ENCODE results near the gene PUSL1.

The PUSL1 gene

DNA sequence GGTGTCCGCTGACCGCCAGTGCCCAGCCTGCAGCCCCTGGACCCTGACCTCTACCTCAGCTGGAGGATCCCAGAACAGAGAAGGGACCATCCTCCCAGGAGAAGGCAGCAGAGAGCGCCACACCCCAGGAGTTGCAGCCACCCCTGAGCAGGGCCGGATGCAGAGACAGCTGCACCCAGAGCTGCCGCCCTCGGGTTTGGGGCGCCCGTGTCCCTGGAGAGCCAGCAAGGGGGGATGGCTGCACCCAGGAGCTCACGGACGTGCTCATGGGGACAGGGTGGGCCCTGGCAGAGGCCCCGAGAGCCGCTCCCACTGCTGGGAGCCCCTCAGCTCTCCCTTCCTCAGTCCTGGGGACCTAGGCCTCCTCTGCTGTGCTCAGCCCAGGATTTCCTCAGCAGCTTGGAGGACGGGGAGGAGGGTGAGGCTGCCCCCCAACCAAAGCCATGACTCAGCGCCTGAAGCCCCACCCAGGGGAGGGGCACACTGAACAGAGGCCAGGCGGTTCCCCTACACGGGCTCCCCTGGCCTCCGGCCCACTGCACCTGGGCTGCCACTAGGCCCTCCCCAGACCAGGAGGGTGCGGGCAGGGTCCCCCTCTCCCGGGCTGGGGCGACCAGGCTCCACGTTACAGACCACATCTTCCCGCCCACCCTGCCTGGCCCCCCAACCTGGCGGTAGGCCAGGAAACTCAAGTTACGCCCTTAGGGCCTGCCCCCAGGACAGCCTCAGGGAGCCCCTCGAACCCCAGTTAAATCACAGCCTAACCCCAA is 2.9 kb upstream of the PUSL1 start:
- no peak for TF ChIP-seq CTCF (IDR thresholded peaks at IDR 0.05; ENCODE audit: low read depth, low read length, missing control alignments)
- peak; percentile 48 for DNase-seq (ENCODE audit: extremely low read depth, low read depth)
- peak overlapping the region; percentile 79 for H3K4me3 ChIP-seq (replicated peaks; ENCODE audit: low read depth, low read length)

DNA sequence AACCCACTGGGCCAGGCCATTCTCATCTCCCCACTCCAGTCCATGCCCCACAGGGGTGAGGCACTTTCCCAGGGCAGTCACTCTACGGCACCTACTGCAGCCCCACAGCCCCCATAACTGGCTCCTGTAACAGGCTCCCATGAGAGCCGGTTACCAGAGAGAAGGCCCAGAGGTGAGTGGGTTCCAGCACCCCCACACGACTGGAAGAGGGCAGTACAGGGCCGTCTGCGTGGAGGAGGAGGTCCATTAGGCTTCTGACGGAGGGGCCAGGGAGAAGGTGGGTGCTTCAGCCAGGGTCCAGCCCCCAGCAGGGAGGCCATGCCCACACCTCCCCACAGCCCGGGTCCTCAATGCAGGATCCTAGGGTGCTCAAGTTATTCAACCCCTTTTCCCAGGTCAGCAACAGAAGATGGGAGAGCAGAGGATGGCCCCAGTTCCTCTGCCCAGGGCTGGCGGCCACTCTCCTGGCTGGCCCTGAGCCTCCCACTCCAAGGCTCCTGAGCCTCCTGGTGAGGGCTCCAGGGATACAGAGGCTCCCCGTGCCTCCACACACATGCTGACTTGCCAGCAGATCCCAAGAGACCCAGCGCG is 2.2 kb upstream of the PUSL1 start:
- peak overlapping the region; percentile 79 for H3K4me3 ChIP-seq (replicated peaks; ENCODE audit: low read depth, low read length)
- peak; percentile 17 for TF ChIP-seq CTCF (IDR thresholded peaks at IDR 0.05; ENCODE audit: low read depth, low read length, missing control alignments)
- DNase-seq (ENCODE audit: extremely low read depth, low read depth): no peak

DNA sequence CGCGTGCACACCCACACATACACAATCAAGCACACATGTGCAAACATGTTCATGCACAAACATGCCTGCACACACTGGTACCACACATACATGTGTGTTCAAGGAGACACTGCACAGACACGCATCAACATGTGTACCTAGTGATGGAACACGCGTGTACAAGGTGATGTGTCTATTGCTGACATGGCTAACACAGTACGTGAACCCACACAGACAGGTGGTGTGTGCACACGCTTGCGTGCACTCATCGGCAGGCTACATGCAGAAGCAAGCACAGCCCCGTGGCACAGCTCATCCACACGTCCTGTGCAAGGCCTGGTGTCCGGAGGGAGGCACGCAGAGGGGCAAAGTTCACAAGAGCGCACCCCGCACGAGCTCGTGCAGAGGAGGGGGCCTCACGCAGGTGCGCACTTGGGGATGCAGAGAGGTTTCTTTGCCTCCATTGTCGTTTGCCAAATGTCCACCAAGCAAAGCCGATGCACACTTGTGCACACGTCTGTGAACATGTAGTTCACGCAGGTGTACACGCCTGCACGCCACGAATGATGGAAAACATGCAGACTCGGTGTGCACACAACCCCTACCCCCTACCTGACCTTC is 1.6 kb upstream of the PUSL1 start:
- TF ChIP-seq CTCF (IDR thresholded peaks at IDR 0.05; ENCODE audit: low read depth, low read length, missing control alignments): no peak
- peak overlapping the region; percentile 79 for H3K4me3 ChIP-seq (replicated peaks; ENCODE audit: low read depth, low read length)
- DNase-seq (ENCODE audit: extremely low read depth, low read depth): no peak

- TF ChIP-seq CTCF (IDR thresholded peaks at IDR 0.05; ENCODE audit: low read depth, low read length, missing control alignments): no peak
- no peak for DNase-seq (ENCODE audit: extremely low read depth, low read depth)
- peak overlapping the region; percentile 79 for H3K4me3 ChIP-seq (replicated peaks; ENCODE audit: low read depth, low read length)
Measured at GRCh38 chr1:1307261-1307922, 1.0 kb upstream of the PUSL1 start.

- no peak for TF ChIP-seq CTCF (IDR thresholded peaks at IDR 0.05; ENCODE audit: low read depth, low read length, missing control alignments)
Measured at GRCh38 chr1:1308756-1309250, 406 bp downstream of the PUSL1 start.

DNA sequence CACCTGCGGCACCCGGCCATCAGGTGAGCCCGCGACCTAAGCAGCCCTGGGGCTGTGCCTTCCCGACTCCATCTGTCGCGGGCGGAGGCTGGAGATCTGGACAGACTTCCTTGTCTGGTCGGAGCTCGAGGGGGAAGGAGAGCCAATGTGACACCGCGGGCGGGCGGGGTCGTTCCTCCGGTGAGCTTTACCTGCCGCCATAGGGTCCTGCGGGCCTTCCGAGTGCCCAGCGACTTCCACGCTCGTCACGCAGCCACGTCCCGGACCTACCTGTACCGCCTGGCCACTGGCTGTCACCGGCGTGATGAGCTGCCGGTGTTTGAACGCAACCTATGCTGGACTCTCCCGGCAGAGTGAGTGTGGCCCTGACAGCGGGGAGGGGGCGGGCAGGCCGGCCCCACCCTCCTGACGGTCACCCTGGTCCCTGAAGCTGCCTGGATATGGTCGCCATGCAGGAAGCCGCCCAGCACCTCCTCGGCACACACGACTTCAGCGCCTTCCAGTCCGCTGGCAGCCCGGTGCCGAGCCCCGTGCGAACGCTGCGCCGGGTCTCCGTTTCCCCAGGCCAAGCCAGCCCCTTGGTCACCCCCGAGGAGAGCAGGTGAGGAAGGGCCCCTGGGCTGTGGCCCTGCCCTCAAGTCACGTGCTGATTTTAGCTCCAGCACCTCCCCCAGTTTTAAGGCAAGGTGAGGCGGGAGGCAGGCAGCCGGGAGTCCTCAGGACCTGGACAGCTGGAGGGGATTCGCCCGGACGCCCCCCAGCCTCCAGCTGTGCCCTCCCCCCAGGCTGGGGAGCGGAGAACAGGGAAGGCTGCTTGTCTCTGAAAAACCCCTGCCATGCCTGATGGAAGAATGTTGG is 1.1 kb downstream of the PUSL1 start:
- no peak for TF ChIP-seq CTCF (IDR thresholded peaks at IDR 0.05; ENCODE audit: low read depth, low read length, missing control alignments)
- H3K4me3 ChIP-seq (replicated peaks; ENCODE audit: low read depth, low read length): peak overlapping the region; percentile 79
- no peak for DNase-seq (ENCODE audit: extremely low read depth, low read depth)

More at GRCh38 chr1:1308756-1309250, 406 bp downstream of the PUSL1 start:
- H3K4me3 ChIP-seq (replicated peaks; ENCODE audit: low read depth, low read length): peak overlapping the region; percentile 79
- DNase-seq (ENCODE audit: extremely low read depth, low read depth): no peak

Data from HFF-Myc (cell line).